Activated CD4-positive, alpha-beta T cell treated with anti-CD3 and anti-CD28 coated beads for 48 hours (primary cell): ENCODE results near the gene WWOX.
A peak's percentile ranks its signal among the peaks of the same experiment; 100 is the strongest.

Experiments used
- DNase-seq: peaks from one replicate; pipeline ENCODE4 v3.0.0-alpha.2; 2020

The WWOX gene

DNA sequence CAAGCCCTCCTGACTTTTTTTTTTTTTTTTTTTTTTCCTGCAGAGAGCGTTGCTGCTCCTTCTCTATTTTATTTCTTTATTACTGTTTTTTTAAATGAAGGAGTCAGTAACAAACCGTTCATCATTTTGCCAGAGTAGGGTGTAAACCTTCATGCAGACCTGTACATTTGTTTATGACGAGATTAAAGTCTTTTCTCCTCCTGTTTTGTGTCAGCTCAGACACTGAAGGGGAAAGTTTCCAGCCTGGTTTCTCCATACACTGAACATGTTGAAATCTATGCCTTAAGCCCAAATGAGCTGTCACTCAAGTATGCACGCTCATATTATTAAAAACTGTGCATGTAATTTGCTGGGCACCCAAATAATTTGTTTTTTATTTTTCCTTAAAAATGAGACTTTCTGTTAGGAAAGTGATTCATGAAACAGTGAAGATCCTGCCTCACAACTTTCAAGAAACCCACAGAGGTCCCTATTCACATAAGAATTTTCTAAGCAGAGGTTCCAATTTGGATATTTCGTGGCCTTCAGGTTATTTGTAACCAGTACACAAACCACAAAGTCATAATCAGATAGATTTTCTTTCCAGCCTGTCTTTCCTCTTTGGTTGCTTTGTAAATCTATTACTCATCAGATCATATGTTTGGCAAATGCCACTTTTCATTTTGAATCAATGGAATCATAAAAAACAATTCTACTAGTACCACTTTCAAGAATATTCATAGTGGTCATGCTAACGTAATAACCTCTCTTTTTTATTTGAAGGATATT, 800.8 kb downstream of the WWOX start:
- DNase-seq: no peak

DNA sequence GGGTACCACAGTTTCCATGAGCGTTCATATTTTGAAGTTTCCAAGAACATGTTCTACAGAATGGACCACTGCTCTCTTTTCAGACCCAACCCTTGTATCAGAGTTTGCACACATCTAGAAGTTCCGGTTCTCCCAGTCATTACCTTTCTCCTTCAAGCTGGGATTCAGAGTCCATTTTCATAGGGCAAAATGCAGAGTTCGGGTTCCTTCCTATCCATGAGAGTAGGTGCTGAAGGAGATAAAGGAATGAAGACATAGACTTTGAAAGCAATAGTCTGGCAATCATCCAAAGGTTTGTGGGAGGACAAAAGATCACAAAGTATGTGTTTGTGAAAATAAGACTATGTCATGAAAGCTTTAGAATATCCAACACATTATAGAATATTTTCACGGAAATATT, 801.5 kb downstream of the WWOX start:
- no peak for DNase-seq

DNA sequence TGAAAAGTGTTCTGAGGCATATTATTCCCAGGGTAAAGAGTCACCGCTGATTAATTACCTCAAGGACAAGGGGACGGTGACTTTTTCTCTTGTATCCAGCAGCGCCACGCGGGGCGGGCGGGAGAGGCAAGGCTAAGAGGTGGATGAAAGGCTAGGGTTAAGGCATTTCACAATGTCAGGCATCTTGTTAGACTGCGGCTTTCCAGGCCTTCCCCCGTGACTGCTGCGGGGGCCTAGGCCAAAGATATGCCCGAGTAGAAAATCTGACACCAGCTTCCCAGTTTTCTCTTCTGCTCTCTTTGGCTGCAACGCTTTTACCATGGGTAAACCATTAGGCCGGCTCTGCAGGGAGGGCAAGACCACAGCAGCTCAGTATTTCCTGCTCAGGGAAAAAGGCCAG, 802.9 kb downstream of the WWOX start:
- no peak for DNase-seq

DNA sequence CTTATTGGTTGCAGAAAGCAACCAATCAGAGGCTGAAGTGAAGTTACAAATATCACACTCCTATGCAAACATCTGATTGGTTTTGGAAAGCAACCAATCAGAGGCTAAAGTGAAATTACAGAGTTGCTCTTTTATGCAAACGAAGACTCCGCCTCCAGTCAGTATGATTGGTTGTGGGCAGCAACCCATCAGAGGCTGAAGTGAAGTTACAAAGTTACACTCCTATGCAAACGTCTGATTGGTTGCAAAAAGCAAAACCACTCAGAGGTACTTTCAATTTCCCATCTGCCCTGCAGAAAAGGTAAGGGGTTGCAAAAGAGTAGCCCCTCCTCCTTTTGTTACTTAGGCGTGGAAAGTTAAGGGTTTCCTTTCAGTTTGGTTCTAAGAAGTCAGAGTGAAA, 803.8 kb downstream of the WWOX start:
- DNase-seq: no peak

DNA sequence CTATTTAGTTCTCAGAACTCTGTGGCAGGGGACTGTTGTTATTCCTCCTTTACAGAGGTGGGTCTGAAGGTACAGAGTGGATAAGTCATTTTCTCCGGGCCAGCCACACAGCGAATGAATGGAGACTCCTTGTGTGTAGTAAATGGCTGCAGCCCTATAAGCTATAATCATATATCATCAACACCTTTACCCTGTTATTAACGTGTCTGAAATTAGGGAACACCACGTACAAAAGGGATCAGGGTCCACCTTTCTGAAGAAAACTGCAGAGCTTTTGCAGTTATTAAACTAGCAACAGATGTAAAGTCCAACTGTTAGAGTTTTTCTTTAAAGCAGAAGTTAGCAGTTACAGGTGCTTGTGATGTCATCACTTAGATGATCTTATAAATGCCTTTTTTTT, 804.4 kb downstream of the WWOX start:
- no peak for DNase-seq

DNA sequence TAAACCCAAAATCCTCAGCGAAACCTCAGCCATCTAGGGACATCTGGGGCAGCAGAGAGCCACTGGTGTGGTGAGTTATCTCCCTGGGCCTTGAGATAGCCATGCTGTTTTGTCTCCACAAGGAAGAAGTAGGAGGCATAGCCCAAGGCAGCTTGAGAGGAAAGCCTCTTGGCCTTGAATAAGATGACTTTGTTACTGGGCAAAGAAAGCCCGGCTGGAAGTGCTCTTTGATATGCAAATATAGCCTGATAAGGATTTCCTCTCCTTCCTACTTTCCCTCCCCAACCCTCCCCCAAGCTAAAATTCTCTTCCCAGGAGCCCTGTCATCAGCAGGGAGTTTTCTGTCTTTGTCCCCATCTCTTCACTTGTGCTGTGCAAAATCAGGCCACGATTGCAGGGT, 806.7 kb downstream of the WWOX start:
- DNase-seq: no peak

DNA sequence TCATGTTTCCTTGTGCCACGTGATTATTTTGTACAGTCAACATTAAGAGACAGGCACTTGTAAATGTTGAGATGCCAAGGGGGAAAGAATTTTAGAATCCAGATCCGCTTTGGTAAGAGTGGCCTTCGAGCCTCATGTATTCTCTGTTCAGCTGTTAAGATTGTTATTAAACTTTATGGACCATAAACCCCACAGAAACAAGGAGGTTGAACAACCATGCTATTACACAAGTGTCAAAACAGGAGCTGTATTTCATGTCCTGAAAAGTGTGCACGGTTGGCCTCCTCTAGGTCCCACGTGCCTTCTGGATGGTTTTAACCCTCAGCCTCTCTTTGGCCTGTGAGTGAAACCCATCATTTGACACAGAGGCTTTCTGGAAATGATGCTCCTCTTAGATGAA, 809.8 kb downstream of the WWOX start:
- DNase-seq: no peak

DNA sequence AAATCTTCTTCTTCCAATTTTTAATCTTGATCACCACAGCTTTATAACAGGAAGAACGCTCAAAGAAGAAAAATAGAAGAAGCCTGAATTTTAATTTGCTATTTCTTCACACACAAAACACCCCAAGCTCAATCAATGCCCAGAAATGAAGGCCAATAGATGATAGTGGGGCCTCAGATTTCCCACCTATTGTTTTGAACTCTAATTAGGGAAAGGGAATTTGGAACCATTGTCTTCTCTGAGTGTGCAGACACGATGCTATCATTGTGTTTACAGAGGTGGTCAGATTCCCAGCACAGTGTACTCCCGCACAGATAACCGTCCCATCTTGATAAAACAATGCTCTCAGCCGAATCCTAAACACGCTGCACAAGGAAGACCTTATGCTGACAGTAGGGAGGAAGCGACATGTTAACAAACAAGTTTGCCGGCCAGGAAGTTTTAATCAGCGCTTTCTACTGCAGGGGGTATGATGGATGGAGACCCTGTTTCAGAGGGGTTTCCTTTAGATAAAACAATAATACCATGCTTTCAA, 816.4 kb downstream of the WWOX start:
- no peak for DNase-seq

DNA sequence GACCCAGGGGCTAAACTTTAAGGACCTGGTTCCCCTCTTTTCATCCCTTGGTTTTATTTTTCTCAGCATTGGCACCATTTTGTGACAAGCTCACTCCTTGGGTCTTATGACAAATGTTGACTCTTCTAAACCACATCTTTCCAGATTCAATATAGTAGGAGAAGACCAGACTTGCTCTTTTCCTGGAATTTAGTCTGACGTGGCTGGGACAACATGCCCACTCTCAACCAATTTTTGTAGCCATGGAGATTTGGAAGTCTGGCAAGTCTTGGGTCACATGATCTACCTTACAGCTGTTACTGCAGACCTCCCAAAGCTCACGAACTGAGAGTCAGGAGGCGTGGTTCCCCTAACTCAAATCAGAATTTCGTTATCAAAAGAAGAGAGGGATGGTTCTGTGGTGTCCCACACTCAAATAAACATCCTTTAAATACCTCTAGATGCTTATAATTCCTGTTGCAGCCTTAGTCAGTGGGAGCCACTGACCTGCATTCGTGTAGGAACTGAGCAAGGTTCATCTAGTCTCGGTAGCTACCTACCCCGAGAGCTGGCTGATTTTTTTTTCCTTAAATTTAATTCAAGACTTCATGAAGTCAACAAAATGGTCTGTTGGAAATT, 817.6 kb downstream of the WWOX start:
- no peak for DNase-seq

DNA sequence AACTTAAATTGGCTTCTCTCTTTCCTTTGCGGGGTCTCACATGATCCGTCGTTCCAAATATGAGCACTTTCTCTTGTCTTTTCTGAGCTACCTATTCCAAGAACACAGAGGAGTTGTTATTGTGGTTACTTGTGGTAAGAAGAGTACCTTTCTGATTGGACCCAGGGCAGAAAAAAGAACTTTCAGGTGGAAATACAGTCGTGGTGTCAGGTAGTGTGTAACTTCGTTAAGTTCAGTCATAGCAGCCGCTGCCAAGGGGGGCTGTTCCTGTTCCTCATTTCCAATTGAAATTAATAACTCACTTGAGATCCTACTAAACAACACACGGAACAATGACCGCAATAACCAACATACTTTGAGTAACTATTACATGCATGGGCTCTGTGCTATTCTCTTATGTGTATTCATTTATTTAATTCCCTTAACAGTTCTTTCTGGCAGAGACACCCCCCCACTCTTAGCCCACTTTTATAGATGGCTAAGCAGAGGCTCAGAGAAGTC, 819.4 kb downstream of the WWOX start:
- peak; percentile 22 for DNase-seq

DNA sequence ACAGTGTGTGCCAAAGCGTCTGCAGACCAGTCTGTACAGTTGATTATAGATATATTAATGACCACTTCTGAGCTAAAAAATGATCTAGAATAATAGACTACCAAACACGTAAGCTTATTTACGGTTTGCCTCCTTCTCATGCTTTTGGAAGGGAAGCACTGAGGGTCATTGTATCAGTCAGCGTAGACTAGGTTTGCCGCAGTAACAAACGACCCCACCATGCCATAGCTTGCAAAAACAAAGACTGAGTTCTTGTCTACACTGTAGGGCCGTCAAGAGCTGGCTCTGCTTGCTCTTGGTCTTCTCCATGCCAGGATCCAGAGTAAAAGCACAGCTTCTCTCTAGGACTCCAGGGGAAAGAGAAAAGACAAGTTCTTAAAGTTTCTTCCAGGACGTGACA, 820.4 kb downstream of the WWOX start:
- DNase-seq: no peak

DNA sequence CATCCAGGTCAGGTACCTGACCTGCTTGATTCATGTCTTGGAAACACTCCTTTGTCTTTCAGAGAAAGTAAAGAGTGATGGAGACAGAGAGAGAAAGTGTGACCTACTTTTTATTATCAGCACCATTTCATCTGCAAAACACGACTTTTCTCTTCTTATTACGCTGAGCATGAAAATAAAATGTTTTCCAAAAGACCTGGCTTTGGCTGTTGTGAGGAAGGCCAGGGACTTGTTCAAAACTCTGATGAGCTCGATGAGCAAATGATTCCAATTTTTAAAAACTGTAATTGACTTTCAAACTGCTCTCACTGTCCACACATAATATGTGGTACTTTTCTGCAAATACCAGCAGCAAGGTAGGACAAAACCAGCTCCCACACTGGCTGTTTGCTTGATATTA, 821.2 kb downstream of the WWOX start:
- no peak for DNase-seq

DNA sequence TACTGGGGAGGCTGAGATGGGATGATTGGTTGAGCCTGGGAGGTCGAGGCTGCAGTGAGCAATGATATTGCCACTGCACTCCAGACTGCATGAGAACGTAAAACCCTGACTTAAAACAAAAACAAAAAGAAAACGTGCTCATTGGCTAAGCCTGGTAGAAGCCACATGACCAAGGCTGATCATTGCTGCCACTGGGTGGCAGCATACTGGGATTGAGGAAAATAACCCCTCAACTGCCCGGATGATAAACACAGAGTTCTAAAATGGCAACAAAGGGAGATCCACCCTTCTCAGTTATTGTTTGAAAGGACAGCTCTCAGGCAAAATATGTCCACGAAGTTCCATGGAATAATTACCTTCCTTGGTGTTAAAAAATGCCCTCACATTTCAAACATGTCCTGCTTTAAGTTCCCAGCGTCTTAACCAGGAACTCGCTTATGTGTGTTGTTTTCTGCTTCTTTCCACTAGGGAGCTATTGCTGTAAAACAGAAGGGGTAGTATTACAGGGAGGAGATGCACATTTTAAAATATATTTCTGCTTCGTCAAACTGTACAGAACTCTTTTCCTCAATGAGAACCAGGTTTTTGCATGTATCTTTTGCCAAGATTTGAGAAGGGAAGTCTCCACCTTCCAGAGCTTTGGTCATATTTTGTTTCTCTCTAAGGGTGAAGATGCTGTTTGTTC, 825.8 kb downstream of the WWOX start:
- peak; percentile 65 for DNase-seq

DNA sequence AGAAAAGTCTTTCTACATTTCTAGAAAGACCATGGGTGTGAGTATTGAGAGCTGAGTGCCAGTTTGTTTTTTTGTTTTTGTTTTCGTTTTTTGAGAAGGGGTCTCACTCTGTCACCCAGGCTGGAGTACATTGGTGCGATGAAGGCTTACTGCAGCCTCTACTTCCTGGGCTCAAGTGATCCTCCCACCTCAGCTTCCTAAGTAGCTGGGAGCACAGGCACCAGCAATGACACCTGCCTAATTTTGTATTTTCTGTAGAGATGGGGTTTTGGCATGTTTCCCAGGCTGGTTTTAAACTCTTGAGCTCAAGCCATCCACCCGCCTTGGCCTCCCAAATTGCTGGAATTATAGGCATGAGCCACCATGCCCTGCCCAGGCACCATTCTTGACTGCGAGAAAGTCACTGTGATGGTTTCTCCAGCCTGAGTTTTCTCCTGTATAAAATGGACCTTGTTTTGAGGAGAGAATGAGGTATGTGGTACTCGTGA, 827.3 kb downstream of the WWOX start:
- DNase-seq: no peak

DNA sequence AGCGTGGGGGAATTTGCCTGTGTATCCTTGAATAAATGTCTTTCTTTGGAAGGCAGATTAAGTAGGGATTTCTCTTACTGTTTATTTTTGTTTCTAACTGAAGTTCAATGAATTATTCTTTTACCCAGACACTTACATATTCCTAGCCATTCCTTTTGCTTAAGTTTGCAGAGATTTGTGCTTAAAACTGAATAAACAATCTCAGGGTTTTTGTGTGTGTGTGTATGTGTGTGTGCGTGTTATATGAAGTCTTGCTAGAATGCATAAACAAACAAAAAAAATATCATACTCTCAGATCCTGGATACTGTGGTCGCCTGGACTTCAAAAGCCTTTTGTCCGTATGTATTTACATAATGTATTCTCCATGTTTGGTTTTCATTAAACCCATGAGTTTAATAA, 828.3 kb downstream of the WWOX start:
- DNase-seq: no peak

DNA sequence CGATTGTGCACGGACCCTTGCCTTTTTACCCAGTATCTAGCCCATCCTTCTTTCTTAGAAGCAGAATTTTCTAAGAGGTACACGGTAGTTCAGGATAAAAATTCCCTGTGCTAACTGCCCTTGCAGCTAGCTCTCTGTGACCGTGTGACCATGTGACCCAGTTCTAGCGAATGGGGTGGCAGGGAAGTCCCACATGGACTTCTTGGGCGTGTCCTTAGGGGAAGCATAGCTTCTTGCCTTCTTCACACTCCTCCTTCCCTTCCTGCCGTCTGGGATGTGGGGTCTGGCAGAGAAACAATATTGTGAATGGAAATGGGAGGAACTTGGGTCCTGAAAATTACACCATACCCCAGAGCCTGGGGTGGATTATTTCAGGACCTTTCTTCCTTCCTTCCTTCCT, 830.4 kb downstream of the WWOX start:
- no peak for DNase-seq

DNA sequence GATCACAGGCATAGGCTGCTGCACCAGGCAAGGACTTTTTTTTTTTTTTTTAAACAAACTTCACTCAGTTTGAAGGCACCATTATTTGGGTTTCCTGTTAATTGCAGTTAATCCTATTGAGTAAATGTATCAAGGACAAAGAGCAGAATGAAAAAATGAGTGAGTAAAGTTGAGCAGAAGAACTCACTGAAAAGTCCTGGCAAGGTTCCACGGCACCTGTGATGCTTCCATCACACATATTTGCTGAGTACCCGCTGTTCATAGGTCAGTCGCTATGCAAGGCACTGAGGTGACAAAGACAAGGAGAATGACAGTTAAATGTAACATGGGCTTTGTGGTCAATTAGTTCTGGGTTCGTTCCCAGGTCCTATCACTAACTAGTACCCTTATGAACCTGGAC, 831.1 kb downstream of the WWOX start:
- no peak for DNase-seq

DNA sequence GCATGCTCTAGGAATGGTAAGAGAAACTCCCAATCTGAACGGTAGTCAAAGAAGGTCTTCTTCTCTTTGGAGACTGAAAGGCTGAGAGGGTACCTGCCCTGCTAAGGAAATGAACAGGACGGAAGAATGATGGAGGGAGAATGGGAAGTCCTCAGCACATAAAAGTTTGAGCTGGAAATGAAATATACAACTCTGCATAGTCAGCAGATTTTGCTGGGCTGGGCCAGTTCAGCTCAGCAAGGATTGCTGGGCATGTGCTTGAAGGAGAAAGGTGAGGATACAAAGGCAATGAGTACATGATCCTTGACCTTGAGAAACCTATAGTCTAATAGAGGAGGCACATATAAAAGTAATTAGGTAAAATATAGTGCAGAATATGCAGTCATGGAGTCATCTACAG, 831.8 kb downstream of the WWOX start:
- DNase-seq: no peak

DNA sequence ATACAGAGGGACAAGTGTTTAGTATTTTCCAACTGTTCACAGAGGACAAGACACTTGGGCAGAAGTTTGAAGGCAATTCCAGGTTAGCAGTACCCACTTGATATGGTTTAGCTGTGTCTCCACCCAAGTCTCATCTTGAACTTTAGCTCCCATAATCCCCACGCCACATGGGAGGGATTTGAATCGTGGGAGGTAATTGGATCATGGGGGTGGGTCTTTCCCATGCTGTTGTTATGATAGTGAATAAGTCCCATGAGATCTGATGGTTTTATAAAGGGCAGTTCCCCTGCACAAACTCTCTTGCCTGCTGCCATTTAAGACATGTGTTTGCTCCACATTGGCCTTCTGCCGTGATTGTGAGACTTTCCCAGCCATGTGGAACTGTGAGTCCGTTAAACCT, 832.2 kb downstream of the WWOX start:
- no peak for DNase-seq

DNA sequence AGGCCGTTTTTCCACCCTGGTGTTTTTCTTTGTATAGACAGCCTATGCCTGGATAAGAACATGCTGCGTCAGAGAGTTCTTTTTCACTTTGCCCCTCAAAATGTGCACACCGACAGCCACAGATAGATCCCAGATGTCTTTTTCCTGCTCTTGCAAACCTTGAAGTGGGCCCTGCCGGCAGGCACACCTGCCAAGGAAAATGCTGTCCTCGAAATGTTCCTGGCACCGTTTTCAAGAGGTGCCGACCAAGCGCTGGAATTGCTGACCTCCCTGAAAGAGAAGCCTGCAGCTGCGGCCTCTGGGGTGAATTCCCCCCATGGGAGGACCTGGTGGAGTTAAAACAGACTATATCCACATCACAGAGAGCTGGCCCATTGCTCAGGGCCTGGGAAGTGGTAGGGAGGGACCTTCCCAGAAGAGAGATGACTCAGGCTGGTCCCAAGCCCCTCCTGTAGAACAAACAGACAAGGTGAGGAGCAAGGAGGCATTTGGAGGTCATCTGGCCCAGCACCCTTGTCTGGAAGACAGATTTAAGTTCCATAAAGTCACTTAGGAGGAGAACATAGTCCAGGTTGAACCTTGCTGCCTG, 833.0 kb downstream of the WWOX start:
- no peak for DNase-seq

DNA sequence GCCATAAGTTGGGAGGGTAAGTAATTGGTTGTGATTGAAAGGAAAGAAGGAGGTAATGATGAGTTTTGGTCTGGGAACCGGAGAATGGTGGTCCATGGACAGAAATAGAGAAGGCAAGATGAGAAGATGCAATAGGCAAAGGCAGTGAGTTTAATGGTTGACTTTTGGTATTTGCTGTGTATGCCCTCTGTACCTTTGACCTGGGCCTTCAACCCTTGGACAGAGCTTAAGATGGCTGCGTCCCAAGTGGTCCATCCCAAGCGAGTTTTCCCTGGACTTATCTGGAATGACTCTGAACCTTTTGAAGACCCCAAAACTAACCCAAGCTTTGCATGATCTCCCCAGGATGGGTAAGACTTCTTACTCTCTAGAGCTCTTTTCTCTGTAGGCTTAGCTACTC, 836.6 kb downstream of the WWOX start:
- no peak for DNase-seq

DNA sequence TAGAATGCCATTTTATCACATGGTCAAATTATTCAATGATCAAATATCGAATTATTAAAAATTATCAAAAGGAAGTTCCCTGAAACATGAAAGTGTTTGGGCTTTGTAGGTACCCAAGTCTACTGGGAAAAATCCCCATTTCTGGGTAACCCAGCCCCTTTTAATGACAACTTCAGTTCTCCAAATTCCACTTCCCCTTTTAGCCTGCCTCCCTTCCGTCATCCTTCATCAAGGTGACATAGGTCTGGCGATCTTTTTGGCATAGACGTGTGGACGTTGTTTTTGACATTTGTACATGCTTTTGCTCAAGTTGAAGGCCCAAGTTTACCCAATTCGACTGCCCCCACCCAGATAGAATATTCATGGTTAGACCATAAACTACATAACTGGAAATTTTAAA, 840.1 kb downstream of the WWOX start:
- DNase-seq: no peak

DNA sequence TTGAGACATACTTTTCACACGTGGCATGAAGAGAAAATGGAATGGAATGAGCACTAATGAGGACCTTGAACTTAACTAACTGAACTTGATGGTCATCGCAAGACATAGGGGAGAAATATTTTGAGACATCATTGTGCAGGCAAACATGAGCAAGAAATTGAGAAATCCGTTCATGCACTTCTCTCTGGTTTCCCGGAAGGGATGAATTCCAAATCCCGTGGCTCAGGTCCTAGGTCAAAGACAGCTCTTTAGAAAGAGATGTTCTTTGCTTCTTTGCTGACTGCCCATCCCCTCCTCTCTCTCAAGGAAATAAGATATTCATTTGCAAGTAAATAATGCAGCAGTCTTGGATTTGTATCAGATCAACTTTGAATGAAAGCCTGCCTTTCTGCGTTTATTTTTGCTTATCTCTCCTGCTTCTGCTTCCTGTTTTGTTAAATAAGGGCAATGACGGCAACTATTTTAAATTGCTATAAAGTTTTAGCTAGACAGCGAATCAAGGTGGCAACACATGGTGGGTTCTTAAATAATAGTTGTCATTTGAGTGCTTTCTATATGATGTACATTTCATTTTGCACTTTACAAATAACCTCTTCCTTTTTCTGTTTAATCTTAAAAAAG, 843.3 kb downstream of the WWOX start:
- DNase-seq: no peak
